Neuron (in vitro differentiated cells): ENCODE results near the gene SCUBE3.

ENCODE experiments used
- H2AFZ ChIP-seq: one replicate; pipeline ENCODE4 v1.6.1; 2013; ENCODE audit warnings: low read depth, mild to moderate bottlenecking, inconsistent platforms, low read length, moderate library complexity
- H3K27me3 ChIP-seq: one replicate; pipeline ENCODE4 v1.6.1; 2013; ENCODE audit warnings: low read length; ENCODE audit not compliant: insufficient read depth
- H3K36me3 ChIP-seq: one replicate; pipeline ENCODE4 v1.6.1; 2013; ENCODE audit warnings: low read length; ENCODE audit not compliant: insufficient read depth
- H3K4me1 ChIP-seq: one replicate; pipeline ENCODE4 v1.6.1; 2013; ENCODE audit warnings: low read length; ENCODE audit not compliant: insufficient read depth
- H3K4me3 ChIP-seq: 2 replicates; pipeline ENCODE4 v1.5.1; 2013; ENCODE audit warnings: mild to moderate bottlenecking, low read length, moderate library complexity
- H3K9me3 ChIP-seq: one replicate; pipeline ENCODE4 v1.6.1; 2013; ENCODE audit warnings: low read length

SCUBE3 gene

GRCh38 chr6:35206346-35206745 is 7.4 kb upstream of the SCUBE3 start:
- Histone ChIP-seq H3K4me1 (peaks cover 9% of the 10 kb centered on the region), H3K9me3 (no peaks in the 10 kb centered on the region), H2AFZ (no peak overlapping the region), H3K27me3 (no peaks in the 10 kb centered on the region), H3K36me3 (no peaks in the 10 kb centered on the region), H3K4me3 (no peak overlapping the region)

DNA sequence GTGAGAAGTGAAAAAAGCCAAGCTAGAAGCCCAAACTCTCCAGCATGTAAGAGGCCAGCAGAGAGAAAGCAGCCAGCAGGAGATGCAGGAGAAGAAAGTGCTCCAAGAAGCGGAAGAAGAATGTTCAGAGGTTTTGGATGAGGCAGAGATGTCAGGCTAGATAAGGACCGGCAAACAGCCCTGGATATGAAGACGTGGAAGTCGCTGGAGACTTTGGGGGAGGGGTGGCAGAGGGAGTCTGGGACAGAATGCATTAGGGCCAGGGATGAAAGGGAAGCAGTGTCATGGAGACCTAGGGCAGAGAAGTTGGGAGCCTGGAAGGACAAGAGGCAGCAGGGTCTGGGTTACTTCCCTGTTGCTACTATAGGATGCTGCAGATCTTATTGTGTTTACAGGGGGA is 5.3 kb upstream of the SCUBE3 start:
- Histone ChIP-seq H2AFZ (no peak overlapping the region), H3K9me3 (no peaks in the 10 kb centered on the region), H3K36me3 (no peaks in the 10 kb centered on the region), H3K4me1 (peaks cover 16% of the 10 kb centered on the region), H3K27me3 (no peaks in the 10 kb centered on the region), H3K4me3 (no peak overlapping the region)

- Histone ChIP-seq H3K9me3 (no peaks in the 10 kb centered on the region), H3K4me1 (peaks cover 16% of the 10 kb centered on the region), H3K36me3 (no peaks in the 10 kb centered on the region), H3K4me3 (no peak overlapping the region), H3K27me3 (no peaks in the 10 kb centered on the region), H2AFZ (no peak overlapping the region)
These were observed 4.7 kb upstream of the SCUBE3 start for GRCh38 chr6:35209081-35209480.

DNA sequence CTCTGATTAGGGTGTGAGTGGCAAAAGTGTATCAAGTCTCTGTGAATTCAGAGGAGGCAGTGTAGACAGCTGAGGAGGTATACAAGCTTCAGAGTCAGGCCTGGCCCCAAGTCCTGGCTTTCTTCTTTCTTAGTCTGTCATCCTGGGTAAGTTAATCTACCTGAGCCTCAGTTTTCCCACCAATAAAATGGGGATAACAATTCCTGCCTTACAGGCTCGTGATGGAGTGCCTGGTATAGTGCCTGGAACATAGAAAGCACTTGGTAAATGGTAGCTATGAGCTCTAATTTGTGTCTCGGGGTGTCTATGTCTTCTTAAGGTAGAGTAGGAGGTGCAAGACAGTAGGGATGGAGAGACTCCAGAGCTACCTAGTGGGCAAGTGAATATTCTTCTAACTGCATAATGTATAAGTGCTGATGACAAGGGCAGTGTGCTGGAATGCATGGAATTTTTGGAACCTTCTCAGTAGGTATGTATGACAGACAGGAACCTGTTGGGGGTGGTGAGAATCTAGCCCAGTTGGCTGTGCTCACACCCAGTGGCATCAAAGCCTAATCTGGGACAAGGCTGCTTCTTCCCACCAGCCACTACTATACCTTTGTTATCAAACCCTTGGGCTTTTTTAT is 4.0 kb upstream of the SCUBE3 start:
- Histone ChIP-seq H3K4me3 (no peak overlapping the region), H3K4me1 (peaks cover 17% of the 10 kb centered on the region), H3K9me3 (no peaks in the 10 kb centered on the region), H3K36me3 (no peaks in the 10 kb centered on the region), H2AFZ (no peak overlapping the region), H3K27me3 (no peaks in the 10 kb centered on the region)

- H3K27me3 ChIP-seq: no peaks in the 10 kb centered on the region
- H3K9me3 ChIP-seq: no peaks in the 10 kb centered on the region
- H3K4me1 ChIP-seq: peaks cover 50% of the 10 kb centered on the region
- H3K4me3 ChIP-seq: peak overlapping the region; percentile 88
- peak overlapping the region; percentile 59 for H2AFZ ChIP-seq
- no peaks in the 10 kb centered on the region for H3K36me3 ChIP-seq
These were observed 411 bp upstream of the SCUBE3 start for GRCh38 chr6:35213298-35213791.

- H3K36me3 ChIP-seq: peaks cover 8% of the 10 kb centered on the region
- H2AFZ ChIP-seq: no peak overlapping the region
- H3K4me3 ChIP-seq: peak overlapping the region; percentile 88
- no peaks in the 10 kb centered on the region for H3K27me3 ChIP-seq
- H3K9me3 ChIP-seq: no peaks in the 10 kb centered on the region
- peaks cover 51% of the 10 kb centered on the region for H3K4me1 ChIP-seq
These were observed 1.3 kb downstream of the SCUBE3 start for GRCh38 chr6:35214869-35215664.

- H3K4me1 ChIP-seq: peaks cover 51% of the 10 kb centered on the region
- peaks cover 11% of the 10 kb centered on the region for H3K36me3 ChIP-seq
- H2AFZ ChIP-seq: no peak overlapping the region
- no peaks in the 10 kb centered on the region for H3K9me3 ChIP-seq
- H3K27me3 ChIP-seq: no peaks in the 10 kb centered on the region
- peak overlapping the region; percentile 88 for H3K4me3 ChIP-seq
These were observed 2.1 kb downstream of the SCUBE3 start for GRCh38 chr6:35215665-35216411.

DNA sequence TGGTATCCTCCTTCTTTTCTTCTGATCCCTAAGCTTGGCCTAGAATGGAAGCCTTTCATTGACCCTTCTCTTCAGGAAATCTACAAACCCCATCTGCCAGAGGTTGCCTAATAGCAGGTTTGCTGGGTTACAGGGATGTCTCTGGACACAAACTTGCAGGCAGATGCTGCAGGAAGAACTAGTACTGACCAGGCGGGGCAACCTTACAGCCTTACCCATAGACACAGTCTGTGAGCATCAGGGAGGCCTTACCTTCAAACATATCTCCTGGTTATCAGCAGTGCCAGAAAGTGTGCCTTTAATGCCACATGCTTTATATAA is 2.6 kb downstream of the SCUBE3 start:
- Histone ChIP-seq H3K9me3 (no peaks in the 10 kb centered on the region), H3K27me3 (no peaks in the 10 kb centered on the region), H2AFZ (no peak overlapping the region), H3K4me1 (peaks cover 51% of the 10 kb centered on the region), H3K4me3 (peak overlapping the region; percentile 88), H3K36me3 (peaks cover 11% of the 10 kb centered on the region)

- Histone ChIP-seq H3K36me3 (peaks cover 11% of the 10 kb centered on the region), H3K9me3 (no peaks in the 10 kb centered on the region), H2AFZ (no peak overlapping the region), H3K27me3 (no peaks in the 10 kb centered on the region), H3K4me3 (peak overlapping the region; percentile 1), H3K4me1 (peaks cover 51% of the 10 kb centered on the region)
These were observed 3.4 kb downstream of the SCUBE3 start for GRCh38 chr6:35216851-35217811.

- H3K27me3 ChIP-seq: no peaks in the 10 kb centered on the region
- no peaks in the 10 kb centered on the region for H3K9me3 ChIP-seq
- no peak overlapping the region for H3K4me3 ChIP-seq
- H2AFZ ChIP-seq: no peak overlapping the region
- H3K4me1 ChIP-seq: peaks cover 44% of the 10 kb centered on the region
- peaks cover 14% of the 10 kb centered on the region for H3K36me3 ChIP-seq
These were observed 4.3 kb downstream of the SCUBE3 start for GRCh38 chr6:35218021-35218420.

GRCh38 chr6:35218456-35218855 is 4.7 kb downstream of the SCUBE3 start:
- H2AFZ ChIP-seq: no peak overlapping the region
- H3K9me3 ChIP-seq: no peaks in the 10 kb centered on the region
- H3K27me3 ChIP-seq: no peaks in the 10 kb centered on the region

GRCh38 chr6:35219683-35220326 is 6.0 kb downstream of the SCUBE3 start:
- Histone ChIP-seq H3K36me3 (peaks cover 20% of the 10 kb centered on the region), H3K4me1 (peaks cover 40% of the 10 kb centered on the region), H3K9me3 (no peaks in the 10 kb centered on the region)

More at GRCh38 chr6:35218456-35218855, 4.7 kb downstream of the SCUBE3 start:
- Histone ChIP-seq H3K4me3 (no peak overlapping the region), H3K4me1 (peaks cover 41% of the 10 kb centered on the region), H3K36me3 (peaks cover 15% of the 10 kb centered on the region)

More at GRCh38 chr6:35219683-35220326, 6.0 kb downstream of the SCUBE3 start:
- H3K4me3 ChIP-seq: no peak overlapping the region
- H3K27me3 ChIP-seq: no peaks in the 10 kb centered on the region
- no peak overlapping the region for H2AFZ ChIP-seq
